GM18505 (cell line): ENCODE measurements around the gene SERGEF.
A peak's percentile ranks its signal among the peaks of the same experiment; 100 is the strongest.
"Not testable (repeated sequence)": the region's sequence is repeated elsewhere in the genome, so short reads cannot be mapped to it uniquely, and the experiment has no call there.

ENCODE experiments used
- ATAC-seq: cut with Tn5 transposase; IDR thresholded peaks from one replicate; pipeline ENCODE4 v1.9.1; 2021; ENCODE audit not compliant: unreplicated experiment
- POLR2A ChIP-seq: IDR thresholded peaks from 4 replicates; pipeline ENCODE4 v1.6.1; 2011; ENCODE audit warnings: borderline replicate concordance; ENCODE audit not compliant: insufficient read depth, insufficient read length; ENCODE audit errors: extremely low read depth

Gene SERGEF

DNA sequence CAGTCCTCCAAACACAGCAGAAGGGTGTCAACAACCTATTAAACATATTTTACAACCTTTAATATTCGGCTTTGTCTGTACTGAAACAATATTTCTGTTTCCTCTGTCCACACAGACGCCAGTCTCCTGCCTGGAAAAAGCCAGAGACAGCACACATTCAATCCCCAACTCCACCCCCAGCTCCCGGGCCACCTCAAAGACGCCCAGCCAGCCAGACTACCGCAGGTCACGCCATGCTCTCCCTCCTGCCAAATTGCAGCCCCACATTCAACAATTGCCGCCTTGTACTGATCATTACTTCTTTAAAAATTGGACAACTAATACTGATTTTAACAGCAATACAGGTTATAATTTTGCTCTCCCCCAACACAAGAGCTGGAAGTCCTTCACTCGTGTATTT is 1.2 kb downstream of the SERGEF start:
- no peak for ATAC-seq

DNA sequence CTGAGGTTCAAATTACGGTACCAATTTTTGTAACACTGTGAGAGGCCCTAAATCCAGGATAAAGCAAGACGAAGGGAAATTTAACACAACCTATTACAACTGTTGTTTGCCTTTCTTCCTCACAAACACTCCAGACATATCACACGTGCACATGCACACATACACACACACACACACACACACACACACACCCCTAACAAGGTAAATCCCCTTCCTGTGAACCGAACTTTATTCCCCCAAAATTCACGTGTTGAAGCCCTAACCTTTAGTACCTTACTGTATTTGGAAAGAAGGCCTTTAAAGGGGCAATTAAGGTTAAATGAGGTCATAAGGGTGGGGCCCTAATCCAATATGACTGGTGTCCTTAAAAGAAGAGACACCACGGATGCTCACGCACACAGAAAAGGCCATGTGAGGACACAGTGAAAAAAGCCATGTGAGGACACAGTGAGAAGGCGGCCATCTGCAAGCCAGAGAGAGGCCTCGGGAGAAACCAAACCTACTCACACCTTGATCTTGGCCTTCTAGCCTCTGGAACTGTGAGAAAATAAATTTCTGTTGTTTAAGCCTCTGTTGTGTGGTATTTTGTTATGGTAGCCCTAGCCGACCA is 1.8 kb downstream of the SERGEF start:
- TF ChIP-seq POLR2A: no peak

More for the DNA sequence above, 1.2 kb downstream of the SERGEF start:
- no peak for TF ChIP-seq POLR2A

DNA sequence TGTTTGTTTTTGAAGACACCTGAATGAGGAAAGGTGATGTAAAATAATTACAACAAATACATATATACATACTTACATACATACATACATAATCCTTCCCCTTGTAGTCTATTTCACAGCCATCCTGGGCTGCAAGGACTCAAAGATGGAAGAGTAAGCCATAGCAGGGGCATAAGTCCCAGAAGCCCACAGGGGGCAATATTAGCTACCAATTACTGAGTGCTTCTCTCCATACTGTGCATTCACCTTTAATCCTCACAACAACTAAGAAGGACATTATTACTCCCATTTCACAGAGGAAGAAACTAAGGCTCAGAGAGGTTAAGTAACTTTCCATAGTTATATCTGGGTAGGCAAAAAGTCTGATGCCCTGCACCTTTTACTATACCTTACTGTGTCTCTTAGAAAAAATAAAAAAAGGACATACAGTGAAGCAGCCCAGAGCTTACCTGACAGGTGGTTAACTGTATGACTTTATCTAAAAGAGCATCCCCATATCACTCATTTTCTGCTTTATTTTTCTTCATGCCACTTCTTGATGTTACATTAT is 2.7 kb downstream of the SERGEF start:
- TF ChIP-seq POLR2A: no peak
- ATAC-seq: no peak

More for the DNA sequence above, 1.8 kb downstream of the SERGEF start:
- no peak for ATAC-seq

DNA sequence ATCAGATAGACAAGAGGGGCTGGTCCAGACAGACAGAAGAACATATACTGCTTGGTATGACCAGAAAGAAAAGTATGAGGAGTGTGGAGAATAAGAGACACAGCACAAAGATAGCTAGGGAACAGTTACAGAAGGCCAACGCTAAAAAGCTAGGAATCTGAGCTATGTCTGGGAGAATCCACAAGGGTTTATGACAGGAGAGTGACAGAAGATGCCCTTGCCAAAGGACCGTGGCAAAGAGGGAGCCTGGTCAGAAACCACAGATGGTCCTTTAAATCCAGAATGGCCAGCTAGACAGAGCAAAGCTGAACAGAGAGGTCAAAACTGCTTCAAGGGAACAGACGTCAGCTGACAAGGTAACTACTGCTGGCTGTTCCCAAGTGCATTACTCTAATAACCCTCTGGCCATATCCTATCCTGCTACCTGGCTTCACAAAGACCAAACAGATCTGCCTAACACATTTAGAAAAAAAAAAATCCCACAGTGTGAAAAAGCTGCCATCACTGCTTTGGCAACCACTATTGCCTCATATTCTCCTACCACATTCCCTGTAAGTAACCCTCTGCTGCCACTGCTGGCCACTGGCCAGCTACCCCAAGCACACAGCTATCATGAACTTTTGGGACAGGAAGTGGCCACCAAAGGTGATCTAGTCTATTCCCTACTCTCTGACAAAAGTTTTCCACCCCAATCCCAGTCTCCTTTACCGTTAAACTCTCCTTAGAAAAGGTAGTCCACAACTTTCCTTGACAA is 7.3 kb downstream of the SERGEF start:
- no peak for ATAC-seq
- no peak for TF ChIP-seq POLR2A

DNA sequence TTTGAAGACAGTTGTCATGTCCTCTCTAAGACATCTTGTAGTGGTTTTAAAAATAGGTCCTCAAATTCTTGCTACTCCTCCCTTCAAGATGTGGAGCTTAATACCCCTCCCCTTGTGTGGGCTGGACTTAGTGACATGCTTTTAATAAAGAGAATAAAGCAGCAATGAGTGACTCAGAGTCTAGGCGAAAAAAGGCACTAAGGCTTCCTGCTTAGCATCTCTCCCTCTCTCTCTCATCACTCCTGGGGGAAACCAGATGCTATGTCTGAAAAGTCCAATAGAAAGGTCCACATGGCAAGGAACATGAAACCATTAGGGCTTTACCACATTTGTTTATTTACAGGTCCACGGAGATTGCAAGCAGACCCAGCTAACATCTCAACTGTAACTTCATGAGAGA is 11.7 kb downstream of the SERGEF start:
- no peak for ATAC-seq
- no peak for TF ChIP-seq POLR2A

DNA sequence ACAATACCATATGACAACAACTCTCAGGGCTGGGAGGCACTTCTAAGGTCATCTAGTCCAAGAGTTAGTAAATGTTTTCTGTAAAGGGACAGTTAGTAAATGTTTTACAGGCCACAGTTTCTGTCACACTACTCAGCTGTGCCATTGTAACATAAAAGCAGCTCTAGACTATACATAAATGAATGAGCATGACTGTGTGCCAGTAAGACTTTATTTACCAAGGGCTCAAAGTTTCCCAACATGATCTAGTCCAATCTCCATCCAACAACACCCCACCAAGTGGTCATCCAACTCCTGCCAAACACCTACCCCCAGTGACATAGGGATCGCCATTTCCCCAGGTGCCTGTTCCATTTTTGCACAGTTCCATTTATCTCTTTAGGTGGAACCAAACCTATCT is 12.1 kb downstream of the SERGEF start:
- no peak for ATAC-seq
- no peak for TF ChIP-seq POLR2A

DNA sequence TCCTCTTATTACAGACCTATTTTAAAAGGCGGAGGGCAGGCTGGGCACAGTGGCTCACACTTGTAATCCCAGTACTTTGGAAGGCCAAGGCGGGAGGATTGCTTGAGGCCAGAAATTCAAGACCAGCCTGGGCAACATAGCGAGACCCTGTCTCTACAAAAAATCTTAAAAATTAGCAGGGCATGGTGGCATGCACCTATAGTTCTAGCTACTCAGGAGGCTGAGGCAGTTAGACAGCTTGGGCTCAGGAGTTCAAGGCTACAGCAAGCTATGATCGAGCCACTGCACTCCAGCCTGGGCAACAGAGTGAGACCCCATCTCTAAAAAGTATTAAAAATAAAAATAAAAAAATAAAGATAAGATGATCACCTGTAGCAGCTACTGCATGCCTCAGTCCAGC is 12.7 kb downstream of the SERGEF start:
- not testable (repeated sequence) for ATAC-seq

DNA sequence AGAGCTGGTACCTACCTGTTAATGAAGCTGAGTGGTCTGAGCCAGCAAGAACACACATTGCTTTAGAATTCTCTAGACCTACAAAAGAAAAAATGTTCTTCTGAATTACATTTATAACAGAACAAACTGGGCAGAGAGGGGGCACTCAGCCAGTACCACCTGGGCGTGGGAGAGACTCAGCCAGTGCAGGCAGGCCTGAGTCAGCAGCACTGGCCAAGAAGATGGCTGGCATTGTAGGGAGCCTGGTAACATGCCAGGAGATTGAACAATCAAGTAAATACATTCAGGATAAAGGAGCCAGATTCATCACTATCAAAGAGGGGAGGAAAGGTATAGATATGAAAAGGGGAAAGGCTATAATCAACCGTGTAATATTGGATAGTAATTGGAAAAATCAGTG is 19.9 kb downstream of the SERGEF start:
- TF ChIP-seq POLR2A: no peak
- ATAC-seq: no peak

DNA sequence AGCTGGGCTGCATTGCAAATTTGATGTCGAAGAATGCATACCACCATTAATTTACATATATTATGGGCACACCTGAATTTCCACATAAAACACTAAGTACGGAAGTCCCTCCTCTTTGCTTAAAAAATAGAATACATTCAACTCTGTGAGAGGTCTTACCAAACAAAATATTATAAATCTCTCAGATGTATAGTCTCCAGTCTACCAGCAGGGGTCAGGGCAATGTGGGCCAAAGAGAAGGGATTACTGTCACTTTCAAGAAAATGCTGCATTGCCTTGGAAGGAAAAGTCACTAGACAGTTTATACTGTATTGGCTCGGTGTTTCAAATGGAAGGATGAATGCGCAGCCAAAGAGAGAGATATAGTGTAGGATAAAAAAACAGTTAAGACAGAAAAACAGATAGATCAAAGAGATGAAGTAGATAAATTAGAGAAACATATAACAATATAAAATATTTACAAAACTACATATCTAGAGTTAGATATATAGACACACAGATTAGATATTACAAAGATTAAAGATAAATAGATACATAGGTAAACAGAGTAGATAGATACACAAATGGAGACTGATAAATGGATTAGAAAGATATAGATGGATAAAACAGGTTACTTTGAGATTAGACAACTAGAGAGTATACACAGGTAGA is 20.9 kb downstream of the SERGEF start:
- no peak for TF ChIP-seq POLR2A
- peak; percentile 87 for ATAC-seq

DNA sequence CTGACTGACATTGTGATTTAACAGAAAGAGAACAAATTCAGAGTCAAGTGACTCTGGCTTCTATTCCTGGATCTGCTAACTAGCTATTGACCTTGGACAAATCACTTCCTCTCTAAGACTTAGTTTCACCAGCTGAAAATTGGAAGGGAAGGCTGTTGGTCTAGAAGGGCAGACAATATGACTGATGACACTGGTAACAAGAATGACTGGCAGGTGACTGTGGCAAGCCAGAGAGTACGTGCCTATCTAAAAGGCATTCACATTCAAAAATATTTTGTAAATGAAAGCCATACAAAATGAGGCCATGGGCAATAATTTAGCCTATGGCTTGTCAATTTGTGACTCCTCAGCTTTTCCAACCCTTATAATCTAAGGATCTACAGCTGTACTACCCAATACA is 23.5 kb downstream of the SERGEF start:
- no peak for TF ChIP-seq POLR2A
- ATAC-seq: no peak

DNA sequence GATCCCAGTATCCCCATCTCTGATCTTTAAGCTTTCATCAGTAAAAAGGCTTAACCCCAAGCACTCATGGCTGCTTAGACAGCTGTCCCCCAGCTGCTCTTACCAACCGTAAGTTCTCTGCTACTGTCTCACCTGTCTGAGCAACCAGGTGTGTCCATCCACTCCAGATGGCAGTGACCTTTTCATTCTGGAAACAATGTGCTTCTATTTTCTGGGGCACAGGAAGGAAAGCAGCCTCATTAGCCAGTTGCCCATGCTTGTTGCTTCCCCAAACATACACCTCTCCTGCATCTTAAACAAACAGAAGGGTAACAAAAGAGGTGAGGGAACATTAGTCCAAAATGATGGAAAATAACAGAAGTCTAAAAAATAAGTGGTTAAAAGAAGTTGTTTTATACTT is 24.4 kb downstream of the SERGEF start:
- no peak for TF ChIP-seq POLR2A
- no peak for ATAC-seq

DNA sequence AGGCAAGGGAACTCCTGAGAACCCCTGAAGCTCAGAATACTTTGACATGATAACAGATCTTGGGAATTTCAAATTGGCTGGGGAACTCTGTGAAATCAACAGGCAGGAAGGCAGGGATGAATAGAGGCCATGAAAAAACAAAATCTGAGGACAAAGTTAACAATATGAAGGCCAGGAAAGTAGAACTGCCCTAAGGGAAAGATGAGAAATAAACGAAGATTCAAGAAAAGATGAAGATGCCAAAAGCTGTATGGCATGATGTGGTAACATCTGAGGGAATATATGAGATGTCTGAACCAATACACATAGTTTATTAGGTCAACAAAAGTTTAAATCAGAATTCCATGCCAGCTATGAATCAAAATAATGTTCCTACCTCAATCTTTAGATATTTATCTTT is 25.0 kb downstream of the SERGEF start:
- no peak for TF ChIP-seq POLR2A
- no peak for ATAC-seq

DNA sequence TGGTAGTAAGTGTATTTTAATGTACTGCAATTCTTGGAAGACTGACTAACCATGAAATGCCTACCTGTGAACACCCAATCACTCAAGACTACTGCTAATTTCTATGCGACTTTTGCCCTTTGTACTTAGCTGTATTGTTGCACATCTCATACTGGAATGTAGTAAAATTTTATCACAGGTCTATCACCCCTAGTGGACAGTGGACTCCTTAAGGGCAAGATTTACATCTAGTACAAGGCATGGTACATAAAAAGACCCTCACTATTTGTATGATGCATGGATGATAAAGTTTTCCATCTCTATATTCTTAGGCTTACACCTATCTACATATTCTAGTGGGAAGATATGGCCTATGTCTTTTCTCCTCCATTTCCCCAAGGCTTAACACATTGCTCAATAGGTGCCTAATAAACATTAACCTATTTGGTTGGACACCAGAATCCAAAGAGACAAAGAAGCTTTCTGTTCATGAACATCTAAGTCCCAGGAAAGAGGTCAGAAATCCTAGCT is 26.1 kb downstream of the SERGEF start:
- no peak for TF ChIP-seq POLR2A
- no peak for ATAC-seq
